HUES48 (cell line): Measurements from ENCODE around the gene PEMT.

Source experiments
- H3K27ac ChIP-seq: one replicate; pipeline ENCODE4 v1.7.0; 2013; ENCODE audit warnings: low read depth, low read length, inconsistent platforms
- H3K27me3 ChIP-seq: 2 replicates; pipeline ENCODE4 v1.6.1; 2013; ENCODE audit warnings: mild to moderate bottlenecking, low read length; ENCODE audit not compliant: control insufficient read depth, insufficient read depth
- H3K36me3 ChIP-seq: 2 replicates; pipeline ENCODE4 v1.6.1; 2013; ENCODE audit warnings: low read length; ENCODE audit not compliant: control insufficient read depth, insufficient read depth
- H3K4me1 ChIP-seq: 2 replicates; pipeline ENCODE4 v1.6.1; 2013; ENCODE audit warnings: mild to moderate bottlenecking, low read length; ENCODE audit not compliant: control insufficient read depth, insufficient read depth
- H3K4me3 ChIP-seq: 2 replicates; pipeline ENCODE4 v1.5.1; 2013; ENCODE audit warnings: mild to moderate bottlenecking, low read depth, low read length
- H3K9ac ChIP-seq: 2 replicates; pipeline ENCODE4 v1.6.1; 2013; ENCODE audit warnings: mild to moderate bottlenecking, low read depth, low read length, moderate library complexity
- H3K9me3 ChIP-seq: 2 replicates; pipeline ENCODE4 v1.6.1; 2013; ENCODE audit warnings: low read length; ENCODE audit not compliant: control insufficient read depth, insufficient read depth

The PEMT gene

DNA sequence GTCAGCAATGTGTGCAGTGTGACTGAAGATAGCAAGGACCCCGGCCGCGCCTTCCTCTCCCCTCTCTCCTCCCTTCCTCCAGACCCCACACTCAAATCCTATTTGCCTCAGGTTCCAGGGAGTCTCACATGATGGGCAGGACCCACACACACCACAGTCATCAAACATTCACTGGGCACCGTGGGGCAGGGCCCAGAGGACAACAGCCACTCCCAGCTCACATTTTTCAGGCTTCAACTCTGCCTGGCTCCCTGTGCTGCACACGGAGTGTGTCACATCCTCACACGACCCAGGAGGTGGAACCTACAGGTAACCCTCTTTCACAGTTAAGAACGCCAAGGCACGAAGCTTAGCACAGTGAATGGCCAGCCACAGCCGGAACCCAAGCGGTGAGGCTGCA is 30.5 kb downstream of the PEMT start:
- peaks cover 7% of the 10 kb centered on the region; the same call in 1 of the 2 replicates for H3K4me1 ChIP-seq
- no peak overlapping the region for H3K4me3 ChIP-seq

GRCh38 chr17:17560167-17560566 is 31.3 kb downstream of the PEMT start:
- no peak overlapping the region for H3K4me3 ChIP-seq
- no peaks in the 10 kb centered on the region for H3K27me3 ChIP-seq
- peaks cover 6% of the 10 kb centered on the region; the same call in 1 of the 2 replicates for H3K4me1 ChIP-seq
- no peak overlapping the region for H3K27ac ChIP-seq
- no peaks in the 10 kb centered on the region for H3K9me3 ChIP-seq
- no peaks in the 10 kb centered on the region for H3K36me3 ChIP-seq
- H3K9ac ChIP-seq, result no peak overlapping the region

More for the DNA sequence above, 30.5 kb downstream of the PEMT start:
- Histone ChIP-seq H3K27ac (no peak overlapping the region), H3K9me3 (no peaks in the 10 kb centered on the region), H3K36me3 (no peaks in the 10 kb centered on the region), H3K9ac (no peak overlapping the region), H3K27me3 (no peaks in the 10 kb centered on the region)

DNA sequence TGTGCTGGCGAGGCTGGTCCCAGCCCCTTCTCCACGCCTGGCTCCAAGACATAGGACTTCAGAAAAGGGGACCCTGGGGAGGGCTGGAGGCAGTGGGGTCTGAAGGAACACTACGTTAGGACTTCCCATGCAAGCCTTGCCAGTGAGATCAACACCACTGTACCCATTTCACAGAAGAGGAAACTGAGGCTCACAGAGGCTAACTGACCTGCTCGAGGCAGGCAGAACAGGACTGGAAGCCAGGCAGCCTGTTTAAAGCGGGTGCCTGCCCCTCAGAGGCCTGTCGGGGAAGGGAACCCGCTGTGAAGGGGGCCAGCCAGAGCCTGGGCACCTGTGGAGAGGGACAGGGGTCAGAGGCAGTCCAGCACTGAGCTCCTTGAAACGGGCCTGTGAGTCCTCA is 32.3 kb downstream of the PEMT start:
- Histone ChIP-seq H3K9me3 (no peaks in the 10 kb centered on the region), H3K27me3 (no peaks in the 10 kb centered on the region), H3K4me3 (no peak overlapping the region), H3K9ac (no peak overlapping the region), H3K36me3 (no peaks in the 10 kb centered on the region), H3K27ac (no peak overlapping the region), H3K4me1 (no peaks in the 10 kb centered on the region)

- Histone ChIP-seq H3K4me1 (no peaks in the 10 kb centered on the region), H3K36me3 (no peaks in the 10 kb centered on the region), H3K27ac (no peak overlapping the region), H3K27me3 (no peaks in the 10 kb centered on the region), H3K9ac (no peak overlapping the region), H3K4me3 (no peak overlapping the region), H3K9me3 (no peaks in the 10 kb centered on the region)
Observed at GRCh38 chr17:17558431-17558830, 33.1 kb downstream of the PEMT start.

DNA sequence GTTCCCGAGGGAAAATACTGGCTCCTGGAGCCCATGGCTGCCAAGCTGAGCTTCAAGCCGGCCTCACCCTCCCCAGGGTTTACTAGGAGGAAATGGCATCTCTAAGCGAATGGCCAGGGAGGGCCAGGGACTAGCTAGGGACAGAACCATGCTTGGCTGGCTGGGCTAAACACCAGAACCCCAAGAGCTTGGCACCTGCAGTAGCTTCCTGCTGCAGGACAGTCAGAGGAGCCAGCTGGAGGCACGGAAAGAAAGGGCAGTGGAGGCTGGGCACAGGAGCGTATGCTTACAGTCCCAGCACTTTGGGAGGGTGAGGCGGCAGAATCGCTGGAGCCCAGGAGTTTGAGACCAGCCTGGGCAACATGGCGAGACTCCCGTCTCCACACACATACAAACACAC is 33.7 kb downstream of the PEMT start:
- Histone ChIP-seq H3K36me3 (no peaks in the 10 kb centered on the region), H3K27ac (no peak overlapping the region), H3K4me1 (no peaks in the 10 kb centered on the region), H3K9ac (no peak overlapping the region), H3K9me3 (no peaks in the 10 kb centered on the region), H3K27me3 (no peaks in the 10 kb centered on the region), H3K4me3 (no peak overlapping the region)

DNA sequence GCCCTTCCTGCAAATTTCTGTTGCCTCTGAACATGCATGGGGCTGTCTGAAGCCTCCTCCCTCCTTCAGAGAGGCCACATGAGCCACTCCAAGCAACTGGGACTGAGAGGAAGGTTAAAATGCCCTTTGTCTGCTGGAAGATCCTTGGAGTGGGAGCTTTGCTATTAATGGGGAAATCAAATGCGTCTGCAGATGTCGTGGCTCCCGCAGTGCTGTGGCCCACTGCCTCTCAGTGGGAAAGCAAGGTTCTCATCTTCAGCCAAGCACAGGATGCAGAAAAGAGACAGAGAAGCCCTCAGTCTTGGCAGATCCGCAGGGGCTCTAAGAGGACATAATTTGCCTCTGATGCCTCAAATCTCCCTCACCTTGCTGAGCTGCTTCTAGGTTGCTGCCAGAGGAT is 34.8 kb downstream of the PEMT start:
- Histone ChIP-seq H3K36me3 (no peaks in the 10 kb centered on the region), H3K4me1 (no peaks in the 10 kb centered on the region), H3K4me3 (no peak overlapping the region), H3K27ac (no peak overlapping the region), H3K27me3 (no peaks in the 10 kb centered on the region), H3K9me3 (no peaks in the 10 kb centered on the region), H3K9ac (no peak overlapping the region)

DNA sequence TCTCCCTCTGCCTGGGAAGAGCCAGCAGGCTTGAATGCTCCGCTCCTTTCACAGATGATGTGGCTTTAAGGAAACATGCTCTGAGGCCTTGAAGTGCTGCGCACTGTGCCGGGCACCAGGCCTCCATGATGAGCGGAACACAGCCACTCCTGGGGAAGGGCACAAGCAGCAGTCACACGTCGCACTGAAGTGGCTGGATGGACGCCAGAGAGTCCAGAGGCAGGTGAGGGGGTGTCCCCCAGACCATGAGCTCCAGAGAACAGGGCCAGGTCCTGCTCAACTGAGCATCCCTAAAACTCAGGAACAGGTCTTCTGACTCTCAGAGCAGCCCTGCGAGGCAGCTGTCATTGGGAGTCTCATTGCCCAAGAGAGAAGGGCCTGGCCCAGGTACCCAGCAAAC is 35.6 kb downstream of the PEMT start:
- no peaks in the 10 kb centered on the region for H3K9me3 ChIP-seq
- no peaks in the 10 kb centered on the region for H3K4me1 ChIP-seq
- H3K4me3 ChIP-seq, result no peak overlapping the region
- no peak overlapping the region for H3K27ac ChIP-seq
- H3K27me3 ChIP-seq, result no peaks in the 10 kb centered on the region
- no peak overlapping the region for H3K9ac ChIP-seq
- no peaks in the 10 kb centered on the region for H3K36me3 ChIP-seq

GRCh38 chr17:17555151-17555550 is 36.4 kb downstream of the PEMT start:
- H3K36me3 ChIP-seq, result no peaks in the 10 kb centered on the region
- no peaks in the 10 kb centered on the region for H3K9me3 ChIP-seq
- no peaks in the 10 kb centered on the region for H3K27me3 ChIP-seq
- no peak overlapping the region for H3K9ac ChIP-seq
- H3K4me3 ChIP-seq, result no peak overlapping the region
- H3K4me1 ChIP-seq, result no peaks in the 10 kb centered on the region
- no peak overlapping the region for H3K27ac ChIP-seq

DNA sequence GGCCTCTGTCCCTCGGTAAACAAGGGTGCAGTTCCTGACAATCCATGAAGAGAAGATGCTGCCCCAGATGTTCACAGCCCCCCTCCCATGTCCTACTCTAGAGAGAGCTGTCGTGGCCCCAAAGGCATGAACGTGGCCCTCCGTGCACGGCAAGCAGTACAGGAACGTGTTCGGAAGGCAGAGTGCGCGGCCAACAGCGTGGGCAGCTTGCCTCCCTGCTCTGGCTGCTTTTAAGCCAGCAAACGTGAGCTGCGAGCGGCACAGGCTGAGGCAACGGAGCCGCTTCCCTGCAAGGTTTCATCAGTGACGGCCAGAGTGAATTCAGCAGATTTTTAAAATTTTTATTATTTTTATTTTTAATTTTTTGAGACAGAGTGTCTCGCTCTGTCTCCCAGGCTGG is 37.2 kb downstream of the PEMT start:
- H3K9ac ChIP-seq, result no peak overlapping the region
- no peaks in the 10 kb centered on the region for H3K27me3 ChIP-seq
- no peaks in the 10 kb centered on the region for H3K36me3 ChIP-seq
- no peak overlapping the region for H3K27ac ChIP-seq
- no peak overlapping the region for H3K4me3 ChIP-seq
- no peaks in the 10 kb centered on the region for H3K4me1 ChIP-seq
- no peaks in the 10 kb centered on the region for H3K9me3 ChIP-seq

- Histone ChIP-seq H3K4me3 (no peak overlapping the region), H3K4me1 (no peaks in the 10 kb centered on the region), H3K27me3 (no peaks in the 10 kb centered on the region), H3K27ac (no peak overlapping the region), H3K9ac (no peak overlapping the region), H3K9me3 (no peaks in the 10 kb centered on the region), H3K36me3 (no peaks in the 10 kb centered on the region)
Observed at GRCh38 chr17:17553217-17554195, 38.0 kb downstream of the PEMT start.

- Histone ChIP-seq H3K9me3 (no peaks in the 10 kb centered on the region), H3K4me1 (no peaks in the 10 kb centered on the region), H3K9ac (no peak overlapping the region), H3K4me3 (no peak overlapping the region), H3K36me3 (no peaks in the 10 kb centered on the region), H3K27ac (no peak overlapping the region), H3K27me3 (no peaks in the 10 kb centered on the region)
Observed at GRCh38 chr17:17552351-17553216, 38.9 kb downstream of the PEMT start.
